HL-60 (cell line): ENCODE measurements around the gene LCN15.
"Not testable (repeated sequence)": the region's sequence is repeated elsewhere in the genome, so short reads cannot be mapped to it uniquely, and the experiment has no call there.

Experiments
- DNase-seq, 2 experiments: peaks; one replicate each; pipeline ENCODE4 v3.0.0-alpha.2; 2010 to 2020; ENCODE audit warnings: low read depth in 1 of 2, low spot score in 1 of 2
- H3K27ac ChIP-seq: fragments of 250-450 bp; sonication (Bioruptor Pico); replicated peaks from 2 replicates; pipeline ENCODE4 v1.5.1; 2020; ENCODE audit warnings: mild to moderate bottlenecking, moderate library complexity
- H3K27me3 ChIP-seq: fragments of 250-450 bp; sonication (Bioruptor Pico); 2 replicates; pipeline ENCODE4 v1.5.1; 2021; ENCODE audit warnings: mild to moderate bottlenecking, moderate library complexity; ENCODE audit not compliant: insufficient read depth, poor library complexity, severe bottlenecking
- H3K4me3 ChIP-seq: replicated peaks from 2 replicates; pipeline ENCODE4 v1.5.1; 2011; ENCODE audit warnings: mild to moderate bottlenecking, control low read depth, low read length; ENCODE audit not compliant: insufficient read depth
- GABPA ChIP-seq: IDR thresholded peaks from 2 replicates; pipeline ENCODE4 v1.6.1; 2012; ENCODE audit warnings: low read depth
- POLR2AphosphoS5 ChIP-seq: IDR thresholded peaks from 2 replicates; pipeline ENCODE4 v1.6.1; 2012; ENCODE audit warnings: low read depth
- REST ChIP-seq: IDR thresholded peaks from 2 replicates; pipeline ENCODE4 v1.6.1; 2012; ENCODE audit warnings: low read depth; ENCODE audit not compliant: insufficient replicate concordance
- SPI1 ChIP-seq: IDR thresholded peaks from 2 replicates; pipeline ENCODE4 v1.6.1; 2012; ENCODE audit warnings: low read depth, mild to moderate bottlenecking, borderline replicate concordance
- TF ChIP-seq, protein P1 (sequence below): IDR thresholded peaks from one replicate; pipeline ENCODE4 v1.5.1; 2011; ENCODE audit warnings: low read length, control low read depth, inconsistent platforms; ENCODE audit not compliant: insufficient read depth

The LCN15 gene

GRCh38 chr9:136762221-136762691 lies 2.1 kb downstream of the LCN15 start:
- H3K27ac ChIP-seq: no peak overlapping the region
- DNase-seq: no peak
- TF ChIP-seq GABPA: no peak
- TF ChIP-seq REST: no peak
- TF ChIP-seq POLR2AphosphoS5: no peak
- TF ChIP-seq, protein P1, sequence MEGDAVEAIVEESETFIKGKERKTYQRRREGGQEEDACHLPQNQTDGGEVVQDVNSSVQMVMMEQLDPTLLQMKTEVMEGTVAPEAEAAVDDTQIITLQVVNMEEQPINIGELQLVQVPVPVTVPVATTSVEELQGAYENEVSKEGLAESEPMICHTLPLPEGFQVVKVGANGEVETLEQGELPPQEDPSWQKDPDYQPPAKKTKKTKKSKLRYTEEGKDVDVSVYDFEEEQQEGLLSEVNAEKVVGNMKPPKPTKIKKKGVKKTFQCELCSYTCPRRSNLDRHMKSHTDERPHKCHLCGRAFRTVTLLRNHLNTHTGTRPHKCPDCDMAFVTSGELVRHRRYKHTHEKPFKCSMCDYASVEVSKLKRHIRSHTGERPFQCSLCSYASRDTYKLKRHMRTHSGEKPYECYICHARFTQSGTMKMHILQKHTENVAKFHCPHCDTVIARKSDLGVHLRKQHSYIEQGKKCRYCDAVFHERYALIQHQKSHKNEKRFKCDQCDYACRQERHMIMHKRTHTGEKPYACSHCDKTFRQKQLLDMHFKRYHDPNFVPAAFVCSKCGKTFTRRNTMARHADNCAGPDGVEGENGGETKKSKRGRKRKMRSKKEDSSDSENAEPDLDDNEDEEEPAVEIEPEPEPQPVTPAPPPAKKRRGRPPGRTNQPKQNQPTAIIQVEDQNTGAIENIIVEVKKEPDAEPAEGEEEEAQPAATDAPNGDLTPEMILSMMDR: no peak
- no peak for TF ChIP-seq SPI1
- no peak overlapping the region for H3K4me3 ChIP-seq
- no peaks in the 10 kb centered on the region for H3K27me3 ChIP-seq

GRCh38 chr9:136761545-136761981 lies 2.8 kb downstream of the LCN15 start:
- no peak overlapping the region for H3K27ac ChIP-seq
- H3K4me3 ChIP-seq: no peak overlapping the region
- DNase-seq: no peak

GRCh38 chr9:136760834-136761544 lies 3.3 kb downstream of the LCN15 start:
- TF ChIP-seq, protein P1: peak; percentile 66
- H3K27me3 ChIP-seq, H3K27ac ChIP-seq, H3K4me3 ChIP-seq: not testable (repeated sequence)
- peak; percentile 39 to 75 for DNase-seq

More at GRCh38 chr9:136761545-136761981, 2.8 kb downstream of the LCN15 start:
- TF ChIP-seq REST: no peak
- no peak for TF ChIP-seq GABPA
- no peak for TF ChIP-seq POLR2AphosphoS5
- TF ChIP-seq, protein P1: no peak
- TF ChIP-seq SPI1: no peak
- no peaks in the 10 kb centered on the region for H3K27me3 ChIP-seq

DNA sequence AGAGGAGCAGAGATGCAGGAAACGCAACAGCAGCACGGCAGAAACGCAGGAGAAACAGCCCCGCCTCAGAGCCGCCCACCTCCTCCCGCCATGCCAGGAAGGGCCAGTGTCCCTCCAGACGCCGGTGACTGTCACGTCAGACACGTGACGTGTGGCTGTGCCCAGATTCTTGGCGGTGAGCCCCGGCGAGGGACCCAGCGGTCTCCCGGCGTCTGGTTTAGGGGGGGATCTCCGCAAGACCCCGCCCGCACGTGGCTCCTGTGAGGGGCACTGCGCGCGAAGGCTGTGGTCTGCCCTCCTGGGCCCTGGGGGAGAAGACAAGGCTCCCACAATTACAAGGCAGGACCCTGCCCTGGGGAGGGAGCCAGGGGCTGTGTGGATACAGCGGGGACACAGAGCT lies 3.9 kb downstream of the LCN15 start:
- H3K27me3 ChIP-seq: no peaks in the 10 kb centered on the region
- H3K27ac ChIP-seq: no peak overlapping the region
- H3K4me3 ChIP-seq: no peak overlapping the region
- TF ChIP-seq SPI1: no peak
- no peak for TF ChIP-seq REST
- TF ChIP-seq, protein P1: no peak
- no peak for TF ChIP-seq POLR2AphosphoS5
- no peak for TF ChIP-seq GABPA
- no peak for DNase-seq
